CD1c-positive myeloid dendritic cell (primary cell): ENCODE data around the gene DIS3L2.
A peak's percentile ranks its signal among the peaks of the same experiment; 100 is the strongest.
"Not testable (repeated sequence)": the region's sequence is repeated elsewhere in the genome, so short reads cannot be mapped to it uniquely, and the experiment has no call there.

ENCODE experiments used
- DNase-seq: peaks from one replicate; pipeline ENCODE4 v3.0.0-alpha.2; 2016; ENCODE audit errors: extremely low spot score

The DIS3L2 gene

GRCh38 chr2:232348936-232349335 lies 387.4 kb downstream of the DIS3L2 start:
- no peak for DNase-seq

GRCh38 chr2:232349546-232349945 lies 388.0 kb downstream of the DIS3L2 start:
- no peak for DNase-seq

- DNase-seq, result no peak
Observed at GRCh38 chr2:232349946-232350635, 388.6 kb downstream of the DIS3L2 start.

- no peak for DNase-seq
Observed at GRCh38 chr2:232350804-232351685, 389.5 kb downstream of the DIS3L2 start.

GRCh38 chr2:232351686-232352510 lies 390.4 kb downstream of the DIS3L2 start:
- DNase-seq, result no peak

- no peak for DNase-seq
Observed at GRCh38 chr2:232352511-232353091, 391.1 kb downstream of the DIS3L2 start.

- no peak for DNase-seq
Observed at GRCh38 chr2:232353096-232353495, 391.6 kb downstream of the DIS3L2 start.

- DNase-seq, result no peak
Observed at GRCh38 chr2:232353660-232354059, 392.1 kb downstream of the DIS3L2 start.

- no peak for DNase-seq
Observed at GRCh38 chr2:232354069-232354468, 392.6 kb downstream of the DIS3L2 start.

- no peak for DNase-seq
Observed at GRCh38 chr2:232361646-232362045, 400.1 kb downstream of the DIS3L2 start.

GRCh38 chr2:232362174-232362900 lies 400.8 kb downstream of the DIS3L2 start:
- no peak for DNase-seq

- not testable (repeated sequence) for DNase-seq
Observed at GRCh38 chr2:232363064-232363783, 401.7 kb downstream of the DIS3L2 start.

GRCh38 chr2:232363784-232364615 lies 402.5 kb downstream of the DIS3L2 start:
- no peak for DNase-seq

- DNase-seq, result not testable (repeated sequence)
Observed at GRCh38 chr2:232364806-232365594, 403.5 kb downstream of the DIS3L2 start.

- DNase-seq, result peak; percentile 33
Observed at GRCh38 chr2:232365621-232366321, 404.3 kb downstream of the DIS3L2 start.

- DNase-seq, result not testable (repeated sequence)
Observed at GRCh38 chr2:232366461-232366860, 404.9 kb downstream of the DIS3L2 start.

- DNase-seq, result no peak
Observed at GRCh38 chr2:232367016-232367415, 405.5 kb downstream of the DIS3L2 start.
